Activated CD4-positive, alpha-beta T cell treated with anti-CD3 and anti-CD28 coated beads for 36 hours (primary cell): ENCODE results near the gene CCL18. TPM values are rescaled to one million over a fixed set of nuclear protein-coding genes. Genes with fewer than 3 reads are reported as not detected.
"Not testable (repeated sequence)": the region's sequence is repeated elsewhere in the genome, so short reads cannot be mapped to it uniquely, and the experiment has no call there.

ENCODE experiments used
- ATAC-seq: fragments of 200-7000 bp; cut with Tn5 transposase; one replicate; pipeline ENCODE4 v1.10.0; 2021; ENCODE audit warnings: mild to moderate bottlenecking, moderate library complexity
- CTCF ChIA-PET: fragments of 350-600 bp; sonication (Branson Sonifier 250); formaldehyde crosslinking; loops from one replicate; lab custom pipeline; 2021; ENCODE audit warnings: antibody characterized with exemption; lab: Charles Lee
- POLR2A ChIA-PET: fragments of 350-600 bp; sonication (Branson Sonifier 250); formaldehyde crosslinking; loops from one replicate; lab custom pipeline; 2021; ENCODE audit warnings: antibody characterized with exemption, inconsistent platforms; lab: Charles Lee
- DNase-seq: peaks from one replicate; pipeline ENCODE4 v3.0.0-alpha.2; 2020
- H3K27ac Mint-ChIP-seq: one replicate; pipeline ENCODE4 v1.8.0; 2021; ENCODE audit warnings: mixed read lengths
- H3K27me3 Mint-ChIP-seq: one replicate; pipeline ENCODE4 v1.8.0; 2021; ENCODE audit warnings: mixed read lengths
- H3K36me3 Mint-ChIP-seq: one replicate; pipeline ENCODE4 v1.8.0; 2021; ENCODE audit warnings: low read depth, mixed read lengths
- H3K4me1 Mint-ChIP-seq: one replicate; pipeline ENCODE4 v1.8.0; 2021; ENCODE audit warnings: mixed read lengths
- H3K4me3 Mint-ChIP-seq: one replicate; pipeline ENCODE4 v1.8.0; 2021; ENCODE audit warnings: mild to moderate bottlenecking, moderate library complexity, mixed read lengths
- H3K9me3 Mint-ChIP-seq: one replicate; pipeline ENCODE4 v1.8.0; 2021; ENCODE audit warnings: low read depth, mixed read lengths
- intact Hi-C, 2 experiments: fragments of 100-400 bp; cut with DNase I in 1 of 2; cut with micrococcal nuclease in 1 of 2; formaldehyde crosslinking; loops; one replicate each; pipeline versions ENCODE4 v1.14.2 to v1.15.1; 2022 to 2024; cut with DNase I, micrococcal nuclease
- total RNA-seq, 2 experiments: library from RNA; stranded (reverse); gene quantifications; one replicate each; pipeline ENCODE4 v1.2.3, GENCODE V29; 2021

The CCL18 gene
- total RNA-seq, 2 experiments from 2014 or later, result not detected

DNA sequence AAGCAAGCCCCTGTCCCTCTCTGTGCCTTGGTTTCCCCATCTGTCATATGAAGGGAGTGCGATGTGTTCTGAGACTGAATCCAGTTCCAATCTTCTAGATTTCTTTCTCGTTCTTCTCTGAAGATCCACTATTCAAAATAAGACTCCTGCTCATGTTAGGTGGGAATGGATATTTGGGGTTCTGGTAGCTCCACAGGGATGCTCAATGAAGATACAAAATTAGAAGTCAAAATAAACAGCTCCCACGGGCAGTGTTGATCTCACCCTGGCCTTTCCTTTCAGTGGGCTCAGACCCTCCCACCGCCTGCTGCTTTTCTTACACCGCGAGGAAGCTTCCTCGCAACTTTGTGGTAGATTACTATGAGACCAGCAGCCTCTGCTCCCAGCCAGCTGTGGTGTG lies 40.2 kb downstream of the CCL18 start:
- peaks cover 37% of the 10 kb centered on the region for H3K27me3 Mint-ChIP-seq
- POLR2A ChIA-PET, DNase-seq: not testable (repeated sequence)

DNA sequence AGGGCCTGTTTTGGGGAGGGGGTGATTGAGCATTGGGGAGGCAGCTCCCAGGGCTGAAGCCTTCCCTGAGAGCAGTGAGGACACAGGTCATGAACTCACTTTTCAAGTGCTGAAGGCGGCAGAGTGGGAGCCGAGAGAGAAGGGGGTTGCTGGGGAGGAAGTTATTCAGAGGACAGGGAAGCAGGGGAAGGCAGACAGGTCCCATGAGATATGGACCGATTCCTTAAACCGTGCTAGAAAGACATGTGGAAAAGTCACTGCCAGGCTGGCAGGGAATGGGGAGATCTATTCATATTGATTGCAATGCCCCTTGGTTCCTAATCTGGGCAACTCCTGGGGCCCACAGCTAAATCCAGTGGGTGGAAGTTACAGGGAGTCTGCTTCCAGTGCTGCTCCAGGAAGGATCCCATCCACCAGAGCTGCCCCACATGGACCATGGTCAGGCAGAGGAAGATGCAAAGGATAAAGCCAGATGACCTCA lies 40.7 kb downstream of the CCL18 start:
- intact Hi-C loops, result no loop called here
- H3K9me3 Mint-ChIP-seq, result no peaks in the 10 kb centered on the region
- ChIA-PET CTCF (interaction anchor here (2.0 kb wide), 1 partner anchor 15 kb away, joined by 8 read pairs; the partner anchor contains the start of gene CCL3), POLR2A (no interaction called here)
- H3K27me3 Mint-ChIP-seq, result peaks cover 33% of the 10 kb centered on the region
- ATAC-seq (no peak), DNase-seq (no peak)
- peak overlapping the region; percentile 70 for H3K4me3 Mint-ChIP-seq
- peaks cover 17% of the 10 kb centered on the region for H3K4me1 Mint-ChIP-seq
- H3K36me3 Mint-ChIP-seq, result no peaks in the 10 kb centered on the region
- H3K27ac Mint-ChIP-seq, result peak overlapping the region; percentile 75

More for the DNA sequence above, 40.2 kb downstream of the CCL18 start:
- Mint-ChIP-seq H3K27ac (peak overlapping the region; percentile 75), H3K4me1 (peaks cover 22% of the 10 kb centered on the region), H3K4me3 (peak overlapping the region; percentile 70)
- H3K9me3 Mint-ChIP-seq, H3K36me3 Mint-ChIP-seq, ATAC-seq, intact Hi-C loops: not testable (repeated sequence)
- CTCF ChIA-PET, result interaction anchor here (2.0 kb wide), 1 partner anchor 14 kb away, joined by 8 read pairs; the partner anchor contains the start of gene CCL3

DNA sequence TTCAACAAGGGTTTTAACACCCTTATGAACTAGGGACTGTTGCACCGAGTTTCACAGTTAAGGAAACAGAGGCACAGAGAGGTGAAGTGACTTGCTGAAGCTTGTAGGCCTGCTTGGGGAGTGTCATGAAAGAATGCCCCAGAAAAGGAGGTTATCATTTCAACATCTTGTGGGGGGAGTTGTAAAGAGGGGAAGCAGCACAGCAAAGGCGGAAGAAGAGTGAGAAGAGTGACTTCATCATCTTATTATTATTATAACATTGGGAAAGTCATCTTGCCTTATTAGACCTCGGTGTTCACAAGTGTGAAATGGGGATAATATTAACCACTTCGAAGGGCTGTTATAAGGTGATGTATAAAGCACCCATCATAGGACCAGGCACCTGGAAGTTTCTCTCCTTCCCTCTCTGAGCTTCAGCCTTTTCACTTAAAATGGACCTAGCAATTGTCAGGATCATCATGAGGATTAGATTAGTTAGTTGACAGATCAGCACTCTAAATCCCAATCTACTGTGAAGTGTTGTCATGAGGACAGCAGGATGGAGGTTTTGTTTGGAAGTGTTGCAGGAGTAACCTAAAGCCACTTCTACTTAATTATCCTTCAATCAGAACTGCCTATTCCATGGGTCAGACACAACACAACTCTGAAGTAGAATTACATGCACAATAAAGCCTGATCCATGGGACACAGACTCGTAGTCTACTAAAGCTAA lies 41.9 kb downstream of the CCL18 start:
- Mint-ChIP-seq H3K27me3 (peaks cover 30% of the 10 kb centered on the region), H3K27ac (no peak overlapping the region), H3K9me3 (no peaks in the 10 kb centered on the region), H3K4me1 (peaks cover 13% of the 10 kb centered on the region), H3K4me3 (peak overlapping the region; percentile 70), H3K36me3 (no peaks in the 10 kb centered on the region)
- ChIA-PET CTCF (interaction anchor here (0.5 to 1.3 kb wide), 2 partner anchors 16 to 129 kb away, joined by 3 to 4 read pairs; no protein-coding TSS in a partner anchor), POLR2A (no interaction called here)
- intact Hi-C loops, result no loop called here
- no peak for ATAC-seq
- DNase-seq, result no peak

DNA sequence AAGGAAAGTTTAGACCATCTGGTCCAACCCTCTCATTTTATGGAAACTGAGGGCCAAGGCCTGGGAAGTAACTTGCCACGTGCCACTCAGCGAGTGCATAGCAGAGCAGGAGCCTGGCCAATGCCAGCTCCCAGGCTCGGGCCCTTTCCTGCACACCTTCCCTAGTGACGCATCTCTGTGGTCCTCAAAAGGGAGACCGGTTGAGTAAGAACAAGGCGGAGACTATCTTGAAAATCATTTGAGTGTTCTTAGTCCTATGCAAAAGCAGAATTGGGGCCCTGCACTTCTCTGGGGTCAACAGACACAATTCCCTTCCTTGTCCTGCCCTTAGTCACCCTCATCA lies 42.4 kb downstream of the CCL18 start:
- ChIA-PET CTCF (interaction anchor here (0.7 to 1.3 kb wide), 2 partner anchors 14 to 130 kb away, joined by 3 read pairs; no protein-coding TSS in a partner anchor), POLR2A (no interaction called here)

DNA sequence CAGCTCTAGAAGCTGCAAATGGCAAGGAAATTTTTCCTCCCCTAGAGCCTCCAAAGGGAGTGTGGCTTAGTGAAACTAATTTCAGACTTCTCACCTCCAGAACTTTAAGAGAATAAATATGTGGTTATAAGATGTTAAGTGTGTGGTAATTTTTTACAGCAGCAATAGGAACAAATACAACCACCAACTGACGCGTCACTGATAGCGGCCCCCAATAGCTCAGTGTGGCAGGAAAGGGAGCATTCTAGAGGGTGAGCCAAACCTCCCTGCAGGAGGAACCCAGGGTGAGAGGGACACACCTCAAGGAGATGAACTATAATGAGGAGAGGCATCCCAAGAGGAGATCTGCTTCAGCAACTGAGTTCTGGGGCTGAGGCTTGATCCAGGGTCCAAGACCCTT lies 43.6 kb downstream of the CCL18 start:
- Mint-ChIP-seq H3K36me3 (no peaks in the 10 kb centered on the region), H3K27me3 (peaks cover 37% of the 10 kb centered on the region), H3K27ac (no peak overlapping the region), H3K4me1 (peaks cover 12% of the 10 kb centered on the region), H3K9me3 (peaks cover 11% of the 10 kb centered on the region), H3K4me3 (no peak overlapping the region)
- CTCF ChIA-PET, result no interaction called here
- ATAC-seq (no peak), DNase-seq (no peak)
- intact Hi-C loops, result loop anchor here in 1 of 2 experiments (2.0 kb wide), 1 partner anchor 65 kb away; no protein-coding TSS in a partner anchor
- POLR2A ChIA-PET, result no interaction called here

More for the DNA sequence above, 42.4 kb downstream of the CCL18 start:
- no peaks in the 10 kb centered on the region for H3K36me3 Mint-ChIP-seq
- H3K4me1 Mint-ChIP-seq, result peaks cover 13% of the 10 kb centered on the region
- intact Hi-C loops, result no loop called here
- H3K27ac Mint-ChIP-seq, result no peak overlapping the region
- H3K4me3 Mint-ChIP-seq, result no peak overlapping the region
- no peaks in the 10 kb centered on the region for H3K9me3 Mint-ChIP-seq
- peaks cover 32% of the 10 kb centered on the region for H3K27me3 Mint-ChIP-seq
- DNase-seq, result no peak
- ATAC-seq, result no peak

DNA sequence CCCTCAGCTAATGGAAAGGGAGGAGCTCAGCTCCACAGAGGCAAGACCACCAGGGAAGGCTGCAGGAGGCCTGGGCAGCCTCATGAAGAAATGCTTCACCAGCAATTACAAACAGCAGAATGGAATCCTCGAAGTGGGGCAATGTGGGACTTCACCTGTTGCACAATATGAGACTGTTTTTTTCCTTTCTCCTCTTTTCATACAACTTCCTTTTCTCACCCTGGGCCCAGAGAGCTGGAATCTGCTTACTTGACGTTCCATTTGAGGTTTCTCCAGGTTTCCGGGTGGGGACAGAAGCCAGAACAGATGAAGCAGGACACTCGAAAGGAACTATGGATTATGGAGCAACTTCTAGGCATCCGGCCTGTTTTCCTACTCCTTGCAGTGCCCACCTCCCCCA lies 44.2 kb downstream of the CCL18 start:
- peaks cover 13% of the 10 kb centered on the region for H3K9me3 Mint-ChIP-seq
- CTCF ChIA-PET, result interaction anchor here (0.6 kb wide), 1 partner anchor 140 kb away, joined by 3 read pairs; no protein-coding TSS in a partner anchor
- POLR2A ChIA-PET, H3K27ac Mint-ChIP-seq, DNase-seq, ATAC-seq, H3K36me3 Mint-ChIP-seq, H3K4me1 Mint-ChIP-seq, H3K4me3 Mint-ChIP-seq: not testable (repeated sequence)
- intact Hi-C loops, result loop anchor here in 1 of 2 experiments (2.0 kb wide), 1 partner anchor 65 kb away; no protein-coding TSS in a partner anchor
- peaks cover 36% of the 10 kb centered on the region for H3K27me3 Mint-ChIP-seq

DNA sequence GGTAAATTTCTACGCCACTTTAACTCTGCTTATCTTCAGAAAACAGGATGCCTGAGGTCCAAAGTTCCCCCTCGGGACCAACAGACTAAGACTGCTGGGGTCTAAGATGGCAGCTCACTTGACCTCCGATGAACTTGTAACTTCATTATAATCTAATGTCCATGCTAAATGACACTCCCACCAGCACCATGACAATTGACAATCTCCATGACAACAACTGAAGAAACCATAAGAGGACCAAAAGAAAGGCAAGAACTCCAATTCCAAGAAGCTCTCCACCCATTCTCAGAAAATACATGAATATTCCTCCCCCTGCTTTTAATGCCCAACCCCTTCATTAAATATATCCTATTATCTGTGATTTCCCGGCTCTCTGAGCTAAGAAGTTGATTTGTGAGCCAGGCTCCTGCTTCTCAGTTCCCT lies 47.0 kb downstream of the CCL18 start:
- ChIA-PET CTCF (interaction anchor here (0.9 to 2.0 kb wide), 5 partner anchors 13 to 145 kb away, joined by 3 to 7 read pairs (median 4); no protein-coding TSS in a partner anchor), POLR2A (no interaction called here)
- no peak for ATAC-seq
- Mint-ChIP-seq H3K27ac (no peak overlapping the region), H3K27me3 (peaks cover 31% of the 10 kb centered on the region), H3K4me3 (no peak overlapping the region), H3K36me3 (no peaks in the 10 kb centered on the region), H3K9me3 (peaks cover 14% of the 10 kb centered on the region), H3K4me1 (peaks cover 2% of the 10 kb centered on the region)
- intact Hi-C loops, result no loop called here
- no peak for DNase-seq

DNA sequence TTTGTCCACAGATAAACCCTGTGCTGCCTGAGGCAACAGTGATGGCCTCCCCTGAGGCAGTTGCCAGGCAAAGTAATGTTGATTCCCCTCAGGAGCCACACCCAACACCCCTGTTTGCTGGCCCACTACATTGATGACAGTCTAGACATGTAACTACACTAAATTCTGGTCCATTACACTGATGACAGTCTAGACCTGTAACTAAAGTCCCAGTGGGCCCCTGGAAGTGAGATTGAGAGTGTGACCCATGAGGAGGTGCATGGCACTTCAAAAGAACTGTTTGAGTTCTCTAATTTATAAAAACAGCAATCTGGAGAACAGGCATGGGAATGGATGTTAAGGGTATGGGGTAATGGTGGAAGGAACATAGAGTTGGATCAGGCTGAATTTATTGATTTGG lies 48.5 kb downstream of the CCL18 start:
- H3K36me3 Mint-ChIP-seq, result no peaks in the 10 kb centered on the region
- H3K4me3 Mint-ChIP-seq, result no peak overlapping the region
- ChIA-PET POLR2A (interaction anchor here (0.6 kb wide), 1 partner anchor 23 kb away, joined by 4 read pairs; the partner anchor contains the start of gene CCL3), CTCF (interaction anchor here (1.8 kb wide), 1 partner anchor 39 kb away, joined by 7 read pairs; no protein-coding TSS in a partner anchor)
- ATAC-seq (no peak), DNase-seq (no peak)
- peaks cover 14% of the 10 kb centered on the region for H3K9me3 Mint-ChIP-seq
- intact Hi-C loops, result no loop called here
- no peak overlapping the region for H3K27ac Mint-ChIP-seq
- H3K27me3 Mint-ChIP-seq, result peaks cover 23% of the 10 kb centered on the region
- H3K4me1 Mint-ChIP-seq, result peaks cover 14% of the 10 kb centered on the region

DNA sequence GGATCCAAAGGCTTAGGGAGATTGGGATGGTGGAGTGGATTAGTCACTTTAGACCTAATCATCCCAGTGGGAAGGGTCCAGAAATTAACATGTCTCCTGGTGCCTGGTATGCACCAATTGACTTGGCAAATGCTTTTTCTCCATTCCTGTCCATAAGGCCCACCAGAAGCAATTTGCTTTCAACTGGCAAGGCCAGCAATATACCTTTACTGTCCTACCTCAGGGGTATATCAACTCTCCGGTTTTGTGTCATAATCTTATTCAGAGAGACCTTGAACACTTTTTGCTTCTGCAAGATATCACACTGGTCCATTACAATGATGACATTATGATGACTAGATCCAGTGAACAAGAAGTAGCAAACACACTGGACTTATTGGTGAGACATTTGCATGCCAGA lies 49.1 kb downstream of the CCL18 start:
- POLR2A ChIA-PET, H3K36me3 Mint-ChIP-seq, H3K27ac Mint-ChIP-seq, ATAC-seq, intact Hi-C loops, H3K4me3 Mint-ChIP-seq, CTCF ChIA-PET, DNase-seq: not testable (repeated sequence)
- H3K27me3 Mint-ChIP-seq, result peaks cover 21% of the 10 kb centered on the region
- peaks cover 18% of the 10 kb centered on the region for H3K4me1 Mint-ChIP-seq
- peaks cover 14% of the 10 kb centered on the region for H3K9me3 Mint-ChIP-seq

DNA sequence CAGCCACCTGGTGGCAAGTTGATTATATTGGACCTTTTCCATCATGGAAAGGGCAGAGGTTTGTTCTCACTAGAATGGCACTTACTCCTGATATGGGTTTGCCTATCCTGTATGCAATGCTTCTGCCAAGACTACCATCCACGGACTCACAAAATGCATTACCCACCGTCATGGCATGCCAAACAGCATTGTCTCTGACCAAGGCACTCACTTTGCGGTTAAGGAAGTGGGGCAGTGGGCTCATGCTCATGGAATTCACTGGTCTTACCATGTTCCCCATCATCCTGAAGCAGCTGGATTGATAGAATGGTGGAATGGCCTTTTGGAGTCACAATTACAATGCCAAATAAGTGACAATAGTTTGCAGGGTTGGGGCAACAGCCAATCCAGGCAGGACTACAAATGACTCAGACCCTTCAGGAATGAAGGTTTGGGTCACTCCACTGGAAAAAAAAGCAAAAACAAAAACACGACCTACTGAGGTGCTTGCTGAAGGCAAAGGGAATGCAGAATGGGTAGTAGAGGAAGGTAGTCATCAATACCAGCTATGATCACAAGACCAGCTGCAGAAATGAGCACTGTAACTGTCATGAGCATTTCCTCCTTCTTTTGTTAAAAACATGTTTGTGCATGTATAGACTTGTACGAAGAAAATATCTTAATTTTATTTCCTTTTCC lies 51.0 kb downstream of the CCL18 start:
- H3K27ac Mint-ChIP-seq, CTCF ChIA-PET, H3K36me3 Mint-ChIP-seq, POLR2A ChIA-PET, ATAC-seq, intact Hi-C loops, H3K4me3 Mint-ChIP-seq, DNase-seq: not testable (repeated sequence)
- peaks cover 29% of the 10 kb centered on the region for H3K4me1 Mint-ChIP-seq
- peaks cover 17% of the 10 kb centered on the region for H3K27me3 Mint-ChIP-seq
- H3K9me3 Mint-ChIP-seq, result peaks cover 14% of the 10 kb centered on the region

DNA sequence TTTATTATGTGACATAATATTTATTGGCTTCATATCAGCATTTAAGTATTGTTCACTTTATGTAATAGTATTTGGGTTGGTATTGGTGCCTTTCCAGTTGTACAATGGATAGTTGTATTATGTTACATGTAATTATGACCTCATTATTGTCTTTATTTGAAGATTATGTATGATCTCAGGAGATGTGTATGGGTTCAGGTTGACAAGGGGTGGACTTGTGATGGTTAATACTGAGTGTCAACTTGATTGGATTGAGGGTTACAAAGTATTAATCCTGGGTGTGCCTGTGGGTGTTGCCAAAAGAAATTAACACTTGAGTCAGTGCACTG lies 51.5 kb downstream of the CCL18 start:
- Mint-ChIP-seq H3K9me3 (peaks cover 14% of the 10 kb centered on the region), H3K4me1 (peaks cover 34% of the 10 kb centered on the region), H3K27me3 (peaks cover 20% of the 10 kb centered on the region)
- CTCF ChIA-PET, POLR2A ChIA-PET, H3K36me3 Mint-ChIP-seq, H3K4me3 Mint-ChIP-seq, intact Hi-C loops, DNase-seq, ATAC-seq, H3K27ac Mint-ChIP-seq: not testable (repeated sequence)
